GM12891 (cell line): ENCODE measurements around the gene TTYH3.

Experiments used
- DNase-seq: peaks from one replicate; pipeline ENCODE4 v3.0.0; 2011; ENCODE audit warnings: low spot score; ENCODE audit not compliant: insufficient read length
- FAIRE-seq: peaks from 2 replicates; lab custom pipeline; 2011; peaks lifted over from hg19 to GRCh38; lab: Jason Lieb, UNC
- PAX5 ChIP-seq: IDR thresholded peaks from 2 replicates; pipeline ENCODE4 v1.6.1; 2011; ENCODE audit warnings: low read length, moderate library complexity, mild to moderate bottlenecking; ENCODE audit not compliant: insufficient read depth, severe bottlenecking
- POLR2A ChIP-seq: IDR thresholded peaks from 2 replicates; pipeline ENCODE4 v1.6.1; 2011; ENCODE audit warnings: low read depth, low read length, control low read depth
- POLR2AphosphoS5 ChIP-seq: IDR thresholded peaks from 2 replicates; pipeline ENCODE4 v1.6.1; 2011; ENCODE audit warnings: low read depth, low read length, control low read depth
- POU2F2 ChIP-seq: IDR thresholded peaks from 2 replicates; pipeline ENCODE4 v1.6.1; 2011; ENCODE audit warnings: low read depth, mild to moderate bottlenecking, control low read depth, low read length, moderate library complexity
- SPI1 ChIP-seq: IDR thresholded peaks from 2 replicates; pipeline ENCODE4 v1.6.1; 2011; ENCODE audit warnings: low read depth, low read length, control low read depth
- TAF1 ChIP-seq: IDR thresholded peaks from 2 replicates; pipeline ENCODE4 v1.6.1; 2011; ENCODE audit warnings: low read depth, low read length, control low read depth

TTYH3 gene

GRCh38 chr7:2649139-2649838 lies 17.5 kb downstream of the TTYH3 start:
- TF ChIP-seq TAF1: no peak
- no peak for TF ChIP-seq PAX5
- no peak for TF ChIP-seq SPI1
- no peak for TF ChIP-seq POLR2AphosphoS5
- TF ChIP-seq POU2F2: no peak
- no peak for TF ChIP-seq POLR2A
- FAIRE-seq: no peak

GRCh38 chr7:2649991-2650390 lies 18.2 kb downstream of the TTYH3 start:
- FAIRE-seq (no peak), DNase-seq (no peak)
- no peak for TF ChIP-seq TAF1

More at GRCh38 chr7:2649139-2649838, 17.5 kb downstream of the TTYH3 start:
- DNase-seq: no peak

GRCh38 chr7:2650451-2650850 lies 18.7 kb downstream of the TTYH3 start:
- no peak for DNase-seq
- TF ChIP-seq PAX5: no peak
- no peak for TF ChIP-seq SPI1
- no peak for TF ChIP-seq POU2F2
- TF ChIP-seq POLR2AphosphoS5: no peak
- no peak for TF ChIP-seq POLR2A
- FAIRE-seq: no peak

GRCh38 chr7:2651336-2651735 lies 19.6 kb downstream of the TTYH3 start:
- DNase-seq (no peak), FAIRE-seq (no peak)
- TF ChIP-seq TAF1 (no peak), PAX5 (no peak), SPI1 (no peak), POLR2AphosphoS5 (no peak), POU2F2 (no peak), POLR2A (no peak)

- peak; percentile 75 for FAIRE-seq
- TF ChIP-seq POLR2A (peak; percentile 16; the same call in 1 of the 2 replicates), POLR2AphosphoS5 (no peak), SPI1 (no peak), TAF1 (no peak), POU2F2 (no peak), PAX5 (no peak)
- DNase-seq: no peak
These were observed 20.3 kb downstream of the TTYH3 start for GRCh38 chr7:2651847-2652735.

- FAIRE-seq (no peak), DNase-seq (no peak)
- TF ChIP-seq POLR2A (no peak), POU2F2 (no peak), PAX5 (no peak), TAF1 (no peak), SPI1 (no peak), POLR2AphosphoS5 (no peak)
These were observed 20.9 kb downstream of the TTYH3 start for GRCh38 chr7:2652736-2653060.

- no peak for FAIRE-seq
- TF ChIP-seq POLR2A (no peak), SPI1 (no peak), POLR2AphosphoS5 (no peak), TAF1 (no peak)
- no peak for DNase-seq
These were observed 22.3 kb downstream of the TTYH3 start for GRCh38 chr7:2654059-2654458.

GRCh38 chr7:2655870-2656614 lies 24.3 kb downstream of the TTYH3 start:
- TF ChIP-seq TAF1: no peak
- no peak for TF ChIP-seq SPI1
- no peak for TF ChIP-seq POU2F2
- no peak for TF ChIP-seq POLR2A
- no peak for TF ChIP-seq PAX5
- TF ChIP-seq POLR2AphosphoS5: no peak
- DNase-seq: no peak
- no peak for FAIRE-seq

GRCh38 chr7:2657208-2657607 lies 25.4 kb downstream of the TTYH3 start:
- TF ChIP-seq SPI1 (no peak), POU2F2 (no peak), TAF1 (no peak), PAX5 (no peak), POLR2AphosphoS5 (no peak)
- FAIRE-seq (peak; percentile 68), DNase-seq (no peak)
